ENCODE data around the gene PNMT.

Gene PNMT

DNA sequence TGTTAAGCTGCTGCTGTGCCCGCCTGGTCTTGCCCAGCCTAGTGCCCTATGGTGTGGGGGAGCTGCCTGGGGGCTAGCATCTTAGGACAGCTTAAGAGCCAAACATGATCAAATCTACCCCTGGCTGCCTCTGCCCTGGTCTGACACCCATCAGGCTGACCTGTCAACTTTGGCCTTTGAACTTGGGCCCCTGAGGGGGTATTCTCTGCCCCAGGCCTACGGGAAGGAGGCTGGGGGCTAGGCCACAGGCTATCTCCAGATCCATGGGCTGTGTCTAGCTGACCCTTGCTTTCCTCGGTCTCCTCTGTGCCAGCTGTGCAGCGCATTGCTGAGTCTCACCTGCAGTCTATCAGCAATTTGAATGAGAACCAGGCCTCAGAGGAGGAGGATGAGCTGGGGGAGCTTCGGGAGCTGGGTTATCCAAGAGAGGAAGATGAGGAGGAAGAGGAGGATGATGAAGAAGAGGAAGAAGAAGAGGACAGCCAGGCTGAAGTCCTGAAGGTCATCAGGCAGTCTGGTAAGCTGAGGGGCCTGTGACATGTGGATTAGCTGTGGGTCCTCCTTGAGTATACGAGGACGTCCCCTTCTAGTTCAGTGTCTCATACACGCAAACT, 34.6 kb upstream of the PNMT start:
- DNase-seq (ENCODE audit: low spot score), result no peak

DNA sequence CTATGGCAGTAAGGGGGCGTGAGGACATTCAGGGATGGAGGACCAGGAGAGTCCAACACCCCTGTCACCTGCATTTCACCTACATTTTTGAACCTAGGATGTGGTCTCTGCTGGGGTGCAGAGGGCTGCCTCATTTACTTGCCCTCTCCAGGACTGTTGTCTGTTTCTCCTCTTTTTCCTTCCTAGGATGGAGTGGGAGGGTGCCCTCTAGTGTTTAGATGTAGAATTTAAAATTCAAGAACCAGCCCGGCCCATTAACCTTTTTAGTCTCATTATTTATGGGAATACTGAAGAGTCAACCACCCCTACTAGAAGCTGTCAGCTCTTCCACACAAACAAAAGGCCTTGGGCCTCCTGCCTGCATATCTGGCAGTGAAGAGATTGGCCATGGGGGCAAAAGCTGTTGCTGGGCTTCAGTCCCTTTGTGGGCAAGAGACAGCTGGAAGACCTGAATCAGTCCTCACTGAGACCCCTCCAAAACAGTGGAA, 33.8 kb upstream of the PNMT start:
- peak; percentile 69 for DNase-seq (ENCODE audit: low spot score)

- DNase-seq (ENCODE audit: low spot score), result no peak
These were observed 32.6 kb upstream of the PNMT start for GRCh38 chr17:39635614-39636176.

DNA sequence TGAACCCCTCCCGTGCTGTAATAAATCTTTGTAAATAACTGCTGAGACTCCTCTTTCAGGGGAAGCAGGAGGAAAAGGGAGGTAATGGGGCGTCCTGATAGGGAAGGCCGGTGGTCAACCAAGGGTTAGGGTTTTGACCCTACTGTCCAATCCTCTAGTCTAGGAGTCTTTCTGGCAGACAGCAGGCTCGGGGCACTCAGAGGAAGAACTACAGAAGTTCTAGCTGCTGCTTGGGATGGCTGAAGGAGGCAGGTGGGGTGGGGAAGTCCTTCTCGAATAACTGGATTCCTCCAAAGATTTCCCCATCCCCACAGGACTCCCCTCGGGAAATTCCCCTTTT, 31.7 kb upstream of the PNMT start:
- DNase-seq (ENCODE audit: low spot score), result no peak

GRCh38 chr17:39636927-39637736, 31.1 kb upstream of the PNMT start, which contains the start of gene STARD3:
Gene STARD3 (plus strand): TSS chr17:39637144. CDS start chr17:39653532, 16,388 bp downstream.
- DNase-seq (ENCODE audit: low spot score), result peak; percentile 96

- no peak for DNase-seq (ENCODE audit: low spot score)
These were observed 29.9 kb upstream of the PNMT start for GRCh38 chr17:39638317-39638716.

GRCh38 chr17:39639043-39639442, 29.2 kb upstream of the PNMT start:
- DNase-seq (ENCODE audit: low spot score), result no peak

GRCh38 chr17:39639566-39640458, 28.4 kb upstream of the PNMT start:
- no peak for DNase-seq (ENCODE audit: low spot score)

DNA sequence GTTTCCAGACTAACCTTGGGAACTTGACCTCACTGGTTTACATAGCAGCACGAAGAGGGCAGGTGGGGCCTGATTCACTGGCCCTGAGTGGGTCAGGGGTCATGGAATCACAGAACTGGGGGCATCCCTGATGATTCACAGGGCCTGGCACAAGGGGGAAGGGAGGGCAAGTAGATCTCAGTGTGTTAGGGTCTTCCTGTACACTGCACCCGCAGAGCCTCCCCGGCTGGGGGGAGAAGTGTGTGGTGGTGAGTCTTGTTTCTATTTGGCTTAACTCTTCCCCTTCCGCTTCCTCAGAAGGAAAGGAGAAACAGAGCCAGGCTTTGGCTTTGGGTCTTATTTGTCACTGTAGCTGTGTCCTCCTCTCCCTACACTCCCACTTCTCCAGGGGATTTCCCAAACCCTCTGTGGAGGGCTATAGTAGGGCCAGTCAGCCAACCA, 27.6 kb upstream of the PNMT start:
- no peak for DNase-seq (ENCODE audit: low spot score)

DNA sequence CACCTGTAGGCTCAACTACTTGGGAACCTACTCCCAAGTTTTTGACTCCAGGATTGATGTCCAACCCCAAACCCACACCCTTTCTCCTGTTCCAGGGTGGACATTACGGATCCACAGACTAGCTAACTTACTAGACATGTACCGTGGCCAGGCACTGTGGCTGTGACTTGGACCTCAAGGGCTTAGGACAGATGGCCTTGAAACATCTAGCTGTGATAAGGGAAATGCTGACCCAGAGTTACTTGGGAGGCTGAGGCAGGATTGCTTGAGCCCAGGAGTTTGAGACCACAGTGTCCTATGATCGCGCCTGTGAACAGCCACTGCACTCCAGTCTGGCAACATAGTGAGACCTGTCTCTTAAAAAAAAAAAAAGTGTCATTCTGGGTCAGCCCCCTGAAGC, 27.2 kb upstream of the PNMT start:
- DNase-seq (ENCODE audit: low spot score), result no peak

- no peak for DNase-seq (ENCODE audit: low spot score)
These were observed 26.4 kb upstream of the PNMT start for GRCh38 chr17:39641883-39642282.

GRCh38 chr17:39642291-39643074, 25.8 kb upstream of the PNMT start:
- no peak for DNase-seq (ENCODE audit: low spot score)

DNA sequence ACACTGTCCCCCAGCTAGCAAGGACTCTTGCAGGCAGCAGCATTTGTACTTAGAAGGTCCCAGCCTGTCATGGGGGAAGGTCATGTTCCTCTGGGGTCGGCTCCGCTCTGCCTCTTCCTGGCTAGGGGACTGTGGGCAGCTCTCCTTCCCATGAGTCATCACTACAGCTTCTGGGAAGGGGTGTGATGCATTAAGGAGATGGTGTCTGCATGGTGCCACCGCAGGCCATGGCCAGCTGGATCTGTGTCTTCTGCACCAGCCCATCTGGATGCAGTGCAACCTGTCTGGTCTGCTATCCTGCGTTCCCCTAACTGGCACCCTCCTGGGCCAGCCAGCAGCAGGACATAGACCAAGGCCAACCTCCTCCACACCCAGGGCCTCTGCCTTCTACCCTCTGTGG, 25.0 kb upstream of the PNMT start:
- DNase-seq (ENCODE audit: low spot score), result peak; percentile 43

DNA sequence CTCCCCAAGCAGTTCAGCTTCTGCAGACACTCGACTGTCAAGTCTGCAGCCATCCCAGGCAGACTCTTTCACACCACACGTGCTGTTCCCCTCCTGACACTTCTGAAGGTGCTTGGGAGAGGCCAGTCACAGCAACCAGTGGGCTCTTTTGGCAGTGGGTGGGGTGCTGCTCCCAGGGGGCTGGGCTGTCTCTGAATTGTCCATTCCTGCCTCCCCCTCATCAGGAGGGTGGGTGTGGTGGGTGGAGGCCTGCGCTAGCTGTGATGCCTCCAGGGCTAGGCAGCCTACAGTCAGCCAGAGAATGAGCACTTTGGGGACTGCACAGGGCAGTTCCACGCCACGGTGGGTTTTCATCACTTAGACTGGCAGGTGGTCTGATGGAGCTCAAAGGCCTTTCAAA, 21.0 kb upstream of the PNMT start:
- no peak for DNase-seq (ENCODE audit: low spot score)

- DNase-seq (ENCODE audit: low spot score), result no peak
These were observed 19.5 kb upstream of the PNMT start for GRCh38 chr17:39648616-39649366.

- DNase-seq (ENCODE audit: low spot score), result no peak
These were observed 18.1 kb upstream of the PNMT start for GRCh38 chr17:39650121-39650579.

- DNase-seq (ENCODE audit: low spot score), result no peak
These were observed 16.2 kb upstream of the PNMT start for GRCh38 chr17:39651923-39652586.

- no peak for DNase-seq (ENCODE audit: low spot score)
These were observed 15.5 kb upstream of the PNMT start for GRCh38 chr17:39652587-39653315.

GRCh38 chr17:39653316-39653661, 15.0 kb upstream of the PNMT start:
- no peak for DNase-seq (ENCODE audit: low spot score)
